ENCODE data around the gene COA1. TPM values are rescaled to one million over a fixed set of nuclear protein-coding genes. Genes with fewer than 3 reads are reported as not detected.
"Not testable (repeated sequence)": the region's sequence is repeated elsewhere in the genome, so short reads cannot be mapped to it uniquely, and the experiment has no call there.

COA1 gene
- total and polyA plus RNA-seq, 9 of the 15 experiments (the other 6 are each of a cell fraction or from before 2014, with no cell fraction given): 98.9 to 463 (median 181) TPM

DNA sequence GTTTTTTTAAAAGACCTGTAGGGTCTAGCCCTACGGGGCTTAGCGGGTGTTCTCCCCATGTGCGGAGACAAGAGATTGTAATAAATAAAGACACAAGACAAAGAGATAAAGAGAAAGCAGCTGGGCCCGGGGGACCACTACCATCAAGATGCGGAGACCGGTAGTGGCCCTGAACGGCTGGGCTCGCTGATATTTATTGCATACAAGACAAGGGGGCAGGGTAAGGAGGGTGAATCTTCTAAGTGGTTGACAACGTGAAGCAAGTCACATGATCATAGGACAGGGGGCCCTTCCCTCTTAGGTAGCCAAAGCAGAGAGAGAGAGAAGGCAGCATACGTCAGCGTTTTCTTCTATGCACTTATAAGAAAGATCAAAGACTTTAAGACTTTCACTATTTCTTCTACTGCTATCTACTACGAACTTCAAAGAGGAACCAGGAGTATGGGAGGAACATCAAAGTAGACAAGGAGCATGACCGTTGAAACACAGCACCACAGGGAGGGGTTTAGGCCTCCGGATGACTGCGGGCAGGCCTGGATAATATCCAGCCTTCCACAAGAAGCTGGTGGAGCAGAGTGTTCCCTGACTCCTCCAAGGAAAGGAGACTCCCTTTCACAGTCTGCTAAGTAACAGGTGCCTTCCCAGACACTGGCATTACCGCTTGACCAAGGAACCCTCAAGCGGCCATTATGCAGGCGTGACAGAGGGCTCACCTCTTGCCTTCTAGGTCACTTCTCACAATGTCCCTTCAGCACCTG, 5.4 kb upstream of the COA1 start (continued):
- TF ChIP-seq, protein P1, sequence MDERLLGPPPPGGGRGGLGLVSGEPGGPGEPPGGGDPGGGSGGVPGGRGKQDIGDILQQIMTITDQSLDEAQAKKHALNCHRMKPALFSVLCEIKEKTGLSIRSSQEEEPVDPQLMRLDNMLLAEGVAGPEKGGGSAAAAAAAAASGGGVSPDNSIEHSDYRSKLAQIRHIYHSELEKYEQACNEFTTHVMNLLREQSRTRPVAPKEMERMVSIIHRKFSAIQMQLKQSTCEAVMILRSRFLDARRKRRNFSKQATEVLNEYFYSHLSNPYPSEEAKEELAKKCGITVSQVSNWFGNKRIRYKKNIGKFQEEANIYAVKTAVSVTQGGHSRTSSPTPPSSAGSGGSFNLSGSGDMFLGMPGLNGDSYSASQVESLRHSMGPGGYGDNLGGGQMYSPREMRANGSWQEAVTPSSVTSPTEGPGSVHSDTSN (CRISPR knock-in tag; IDR thresholded peaks at IDR 0.05; ENCODE audit: low read depth): not testable (repeated sequence)
- TF ChIP-seq, protein P1 (tag; conservative IDR thresholded peaks at IDR 0.05; ENCODE audit: low read depth): peak; percentile 48; the same call in 1 of the 2 replicates
- TF ChIP-seq, protein P2, sequence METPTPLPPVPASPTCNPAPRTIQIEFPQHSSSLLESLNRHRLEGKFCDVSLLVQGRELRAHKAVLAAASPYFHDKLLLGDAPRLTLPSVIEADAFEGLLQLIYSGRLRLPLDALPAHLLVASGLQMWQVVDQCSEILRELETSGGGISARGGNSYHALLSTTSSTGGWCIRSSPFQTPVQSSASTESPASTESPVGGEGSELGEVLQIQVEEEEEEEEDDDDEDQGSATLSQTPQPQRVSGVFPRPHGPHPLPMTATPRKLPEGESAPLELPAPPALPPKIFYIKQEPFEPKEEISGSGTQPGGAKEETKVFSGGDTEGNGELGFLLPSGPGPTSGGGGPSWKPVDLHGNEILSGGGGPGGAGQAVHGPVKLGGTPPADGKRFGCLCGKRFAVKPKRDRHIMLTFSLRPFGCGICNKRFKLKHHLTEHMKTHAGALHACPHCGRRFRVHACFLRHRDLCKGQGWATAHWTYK (CRISPR knock-in tag; IDR thresholded peaks at IDR 0.05): peak; percentile 80; the same call in 1 of the 2 replicates
- peak; percentile 95 for TF ChIP-seq C11orf30 (IDR thresholded peaks at IDR 0.05; ENCODE audit: low read depth)
- 0 out of 2 replicates have a peak, but pooled peaks have one; percentile 39 for TF ChIP-seq DDX20 (tag; IDR thresholded peaks at IDR 0.05; ENCODE audit: low read depth)
- peak; percentile 23; the same call in 1 of the 2 replicates for TF ChIP-seq CEBPG (CRISPR knock-in tag; IDR thresholded peaks at IDR 0.05)
- TF ChIP-seq CEBPG (tag; conservative IDR thresholded peaks at IDR 0.05 in 1 of 2, IDR thresholded peaks at IDR 0.05 in 1 of 2): not testable (repeated sequence)
- 0 out of 2 replicates have a peak, but pooled peaks have one; percentile 35 for TF ChIP-seq SMAD3 (CRISPR knock-in tag; conservative IDR thresholded peaks at IDR 0.05)
- TF ChIP-seq, protein P3, sequence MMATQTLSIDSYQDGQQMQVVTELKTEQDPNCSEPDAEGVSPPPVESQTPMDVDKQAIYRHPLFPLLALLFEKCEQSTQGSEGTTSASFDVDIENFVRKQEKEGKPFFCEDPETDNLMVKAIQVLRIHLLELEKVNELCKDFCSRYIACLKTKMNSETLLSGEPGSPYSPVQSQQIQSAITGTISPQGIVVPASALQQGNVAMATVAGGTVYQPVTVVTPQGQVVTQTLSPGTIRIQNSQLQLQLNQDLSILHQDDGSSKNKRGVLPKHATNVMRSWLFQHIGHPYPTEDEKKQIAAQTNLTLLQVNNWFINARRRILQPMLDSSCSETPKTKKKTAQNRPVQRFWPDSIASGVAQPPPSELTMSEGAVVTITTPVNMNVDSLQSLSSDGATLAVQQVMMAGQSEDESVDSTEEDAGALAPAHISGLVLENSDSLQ (IDR thresholded peaks at IDR 0.05): peak; percentile 77
- peak; percentile 41 for TF ChIP-seq POLR2B (IDR thresholded peaks at IDR 0.05; ENCODE audit: low read depth, partially characterized antibody)
- peak; percentile 28; the same call in 1 of the 2 replicates for TF ChIP-seq ZNF584 (CRISPR knock-in tag; IDR thresholded peaks at IDR 0.05; ENCODE audit: low read depth)
- TF ChIP-seq, protein P4, sequence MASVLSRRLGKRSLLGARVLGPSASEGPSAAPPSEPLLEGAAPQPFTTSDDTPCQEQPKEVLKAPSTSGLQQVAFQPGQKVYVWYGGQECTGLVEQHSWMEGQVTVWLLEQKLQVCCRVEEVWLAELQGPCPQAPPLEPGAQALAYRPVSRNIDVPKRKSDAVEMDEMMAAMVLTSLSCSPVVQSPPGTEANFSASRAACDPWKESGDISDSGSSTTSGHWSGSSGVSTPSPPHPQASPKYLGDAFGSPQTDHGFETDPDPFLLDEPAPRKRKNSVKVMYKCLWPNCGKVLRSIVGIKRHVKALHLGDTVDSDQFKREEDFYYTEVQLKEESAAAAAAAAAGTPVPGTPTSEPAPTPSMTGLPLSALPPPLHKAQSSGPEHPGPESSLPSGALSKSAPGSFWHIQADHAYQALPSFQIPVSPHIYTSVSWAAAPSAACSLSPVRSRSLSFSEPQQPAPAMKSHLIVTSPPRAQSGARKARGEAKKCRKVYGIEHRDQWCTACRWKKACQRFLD (CRISPR knock-in tag; IDR thresholded peaks at IDR 0.05): peak; percentile 53; the same call in 1 of the 2 replicates
- 0 out of 2 replicates have a peak, but pooled peaks have one; percentile 34 for TF ChIP-seq ERF (CRISPR knock-in tag; IDR thresholded peaks at IDR 0.05)
- peak; percentile 75 for TF ChIP-seq L3MBTL2 (IDR thresholded peaks at IDR 0.05)
- TF ChIP-seq, protein P5, sequence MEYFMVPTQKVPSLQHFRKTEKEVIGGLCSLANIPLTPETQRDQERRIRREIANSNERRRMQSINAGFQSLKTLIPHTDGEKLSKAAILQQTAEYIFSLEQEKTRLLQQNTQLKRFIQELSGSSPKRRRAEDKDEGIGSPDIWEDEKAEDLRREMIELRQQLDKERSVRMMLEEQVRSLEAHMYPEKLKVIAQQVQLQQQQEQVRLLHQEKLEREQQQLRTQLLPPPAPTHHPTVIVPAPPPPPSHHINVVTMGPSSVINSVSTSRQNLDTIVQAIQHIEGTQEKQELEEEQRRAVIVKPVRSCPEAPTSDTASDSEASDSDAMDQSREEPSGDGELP (CRISPR knock-in tag; IDR thresholded peaks at IDR 0.05; ENCODE audit: borderline replicate concordance): peak; percentile 85
- peak; percentile 50; the same call in 1 of the 2 replicates for TF ChIP-seq RBFOX2 (IDR thresholded peaks at IDR 0.05; ENCODE audit: low read depth, low read length)
- peak; percentile 54 for TF ChIP-seq EP400 (IDR thresholded peaks at IDR 0.05)
- TF ChIP-seq ZNF76 (CRISPR knock-in tag; IDR thresholded peaks at IDR 0.05; ENCODE audit: borderline replicate concordance): peak; percentile 78; the same call in 1 of the 2 replicates
